ENCODE results near the gene SGMS1.
"Not testable (repeated sequence)": the region's sequence is repeated elsewhere in the genome, so short reads cannot be mapped to it uniquely, and the experiment has no call there.

SGMS1 gene

DNA sequence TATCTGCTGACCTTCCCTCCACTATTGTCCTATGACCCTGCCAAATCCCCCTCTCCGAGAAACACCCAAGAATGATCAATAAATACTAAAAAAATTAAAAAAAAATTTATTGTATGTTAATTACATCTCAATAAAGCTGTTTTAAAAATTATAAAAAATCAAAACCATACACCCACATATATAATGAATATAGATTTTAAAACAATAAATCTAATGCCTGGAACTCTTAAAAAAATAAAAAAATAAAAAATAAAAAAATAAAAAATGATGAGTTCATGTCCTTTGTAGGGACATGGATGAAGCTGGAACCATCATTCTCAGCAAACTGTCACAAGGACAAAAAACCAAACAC, 267.3 kb downstream of the SGMS1 start:
- not testable (repeated sequence) for H3K27me3 Mint-ChIP-seq; H3K4me3 Mint-ChIP-seq; H3K4me1 Mint-ChIP-seq (ENCODE audit: low read depth); H3K9me3 Mint-ChIP-seq (ENCODE audit: low read depth); H3K27ac Mint-ChIP-seq
- peaks cover 14% of the 10 kb centered on the region for H3K36me3 Mint-ChIP-seq

GRCh38 chr10:50355693-50356480, 267.9 kb downstream of the SGMS1 start:
- H3K9me3 Mint-ChIP-seq (ENCODE audit: low read depth); H3K27me3 Mint-ChIP-seq; H3K4me3 Mint-ChIP-seq; H3K27ac Mint-ChIP-seq; H3K4me1 Mint-ChIP-seq (ENCODE audit: low read depth): not testable (repeated sequence)
- H3K36me3 Mint-ChIP-seq = peaks cover 17% of the 10 kb centered on the region

GRCh38 chr10:50351483-50352146, 272.1 kb downstream of the SGMS1 start:
- no peaks in the 10 kb centered on the region for H3K9me3 Mint-ChIP-seq (ENCODE audit: low read depth)
- peaks cover 17% of the 10 kb centered on the region for H3K4me1 Mint-ChIP-seq (ENCODE audit: low read depth)
- peaks cover 30% of the 10 kb centered on the region for H3K36me3 Mint-ChIP-seq
- H3K27ac Mint-ChIP-seq = no peak overlapping the region
- H3K27me3 Mint-ChIP-seq = no peaks in the 10 kb centered on the region
- H3K4me3 Mint-ChIP-seq = no peak overlapping the region

DNA sequence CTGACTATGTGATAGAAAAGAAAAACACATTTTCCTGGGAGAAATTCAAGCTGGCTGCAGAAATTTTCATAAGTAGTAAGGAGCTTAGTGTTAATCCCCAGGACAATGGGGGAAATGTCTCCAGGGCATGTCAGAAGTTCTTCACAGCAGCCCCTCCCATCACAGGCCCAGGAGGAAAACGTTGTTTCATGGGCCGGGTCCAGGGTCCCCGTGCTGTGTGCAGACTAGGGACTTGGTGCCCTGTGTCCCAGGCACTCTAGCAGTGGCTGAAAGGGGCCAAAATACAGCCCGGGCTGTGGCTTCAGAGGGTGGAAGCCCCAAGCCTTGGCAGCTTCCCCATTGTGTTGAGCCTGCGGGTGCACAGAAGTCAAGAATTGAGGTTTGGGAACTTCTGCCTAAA, 273.4 kb downstream of the SGMS1 start:
- no peak overlapping the region for H3K27ac Mint-ChIP-seq

GRCh38 chr10:50349554-50349953, 274.2 kb downstream of the SGMS1 start:
- Mint-ChIP-seq H3K36me3 (peaks cover 26% of the 10 kb centered on the region), H3K27me3 (no peaks in the 10 kb centered on the region), H3K9me3 (ENCODE audit: low read depth) (no peaks in the 10 kb centered on the region), H3K4me1 (ENCODE audit: low read depth) (peaks cover 17% of the 10 kb centered on the region), H3K27ac (no peak overlapping the region), H3K4me3 (no peak overlapping the region)

More for the DNA sequence above, 273.4 kb downstream of the SGMS1 start:
- Mint-ChIP-seq H3K4me3 (no peak overlapping the region), H3K4me1 (ENCODE audit: low read depth) (peaks cover 17% of the 10 kb centered on the region), H3K9me3 (ENCODE audit: low read depth) (no peaks in the 10 kb centered on the region), H3K36me3 (peaks cover 30% of the 10 kb centered on the region), H3K27me3 (no peaks in the 10 kb centered on the region)

DNA sequence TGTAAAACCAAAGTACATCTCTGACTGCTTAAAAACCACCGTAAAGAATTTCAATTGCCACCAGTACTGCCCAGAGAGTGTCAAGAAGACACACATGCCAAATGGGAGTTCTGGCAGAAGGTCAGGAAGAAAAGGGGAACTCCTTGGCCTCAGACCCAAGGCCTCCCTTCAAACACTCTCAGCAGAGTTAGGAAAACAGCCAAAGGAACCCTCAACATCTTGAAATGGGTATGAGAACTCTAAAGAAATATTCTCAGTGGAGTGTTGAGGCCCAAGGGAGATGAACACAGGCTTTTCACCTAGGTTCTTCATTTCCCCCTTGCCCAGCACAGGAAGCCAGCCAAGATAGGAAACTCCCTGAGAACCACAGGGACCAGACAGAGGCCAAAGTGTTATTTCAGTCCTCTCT, 276.4 kb downstream of the SGMS1 start:
- H3K9me3 Mint-ChIP-seq (ENCODE audit: low read depth) = no peaks in the 10 kb centered on the region
- no peak overlapping the region for H3K27ac Mint-ChIP-seq
- H3K4me1 Mint-ChIP-seq (ENCODE audit: low read depth) = peaks cover 17% of the 10 kb centered on the region
- H3K36me3 Mint-ChIP-seq = peaks cover 30% of the 10 kb centered on the region
- H3K27me3 Mint-ChIP-seq = no peaks in the 10 kb centered on the region
- H3K4me3 Mint-ChIP-seq = no peak overlapping the region

DNA sequence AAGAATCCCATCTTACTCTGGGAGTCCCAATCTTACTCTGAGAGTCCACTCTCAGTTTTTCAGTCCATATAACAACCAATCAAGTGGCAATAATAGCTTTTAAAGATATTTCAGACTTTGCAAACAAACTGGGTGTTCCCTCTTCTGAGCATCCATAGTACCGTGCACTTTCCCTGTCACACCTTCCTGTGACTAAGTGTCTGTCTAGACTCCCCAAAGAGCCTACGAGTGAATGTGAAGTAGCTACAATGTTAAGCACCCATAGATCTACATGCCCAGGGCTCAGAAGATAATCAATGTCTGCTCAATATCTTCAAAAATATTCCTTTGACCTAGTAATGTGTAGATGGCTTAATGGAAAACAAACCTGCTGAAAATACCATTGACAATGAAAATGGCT, 276.8 kb downstream of the SGMS1 start:
- Mint-ChIP-seq H3K27me3 (no peaks in the 10 kb centered on the region), H3K4me1 (ENCODE audit: low read depth) (peaks cover 17% of the 10 kb centered on the region), H3K36me3 (peaks cover 31% of the 10 kb centered on the region), H3K27ac (no peak overlapping the region), H3K9me3 (ENCODE audit: low read depth) (no peaks in the 10 kb centered on the region), H3K4me3 (no peak overlapping the region)

- Mint-ChIP-seq H3K27ac (no peak overlapping the region), H3K9me3 (ENCODE audit: low read depth) (no peaks in the 10 kb centered on the region), H3K4me3 (no peak overlapping the region), H3K4me1 (ENCODE audit: low read depth) (peaks cover 17% of the 10 kb centered on the region), H3K27me3 (no peaks in the 10 kb centered on the region), H3K36me3 (peaks cover 30% of the 10 kb centered on the region)
Observed at GRCh38 chr10:50345545-50345944, 278.2 kb downstream of the SGMS1 start.

- no peaks in the 10 kb centered on the region for H3K9me3 Mint-ChIP-seq (ENCODE audit: low read depth)
- H3K27me3 Mint-ChIP-seq = no peaks in the 10 kb centered on the region
- H3K27ac Mint-ChIP-seq = no peak overlapping the region
- peaks cover 29% of the 10 kb centered on the region for H3K36me3 Mint-ChIP-seq
- H3K4me1 Mint-ChIP-seq (ENCODE audit: low read depth) = peaks cover 16% of the 10 kb centered on the region
- H3K4me3 Mint-ChIP-seq = no peak overlapping the region
Observed at GRCh38 chr10:50343702-50344331, 279.9 kb downstream of the SGMS1 start.

GRCh38 chr10:50341987-50342386, 281.8 kb downstream of the SGMS1 start:
- Mint-ChIP-seq H3K27me3 (no peaks in the 10 kb centered on the region), H3K27ac (no peak overlapping the region), H3K4me1 (ENCODE audit: low read depth) (peaks cover 2% of the 10 kb centered on the region), H3K9me3 (ENCODE audit: low read depth) (no peaks in the 10 kb centered on the region), H3K36me3 (peaks cover 39% of the 10 kb centered on the region), H3K4me3 (no peak overlapping the region)

DNA sequence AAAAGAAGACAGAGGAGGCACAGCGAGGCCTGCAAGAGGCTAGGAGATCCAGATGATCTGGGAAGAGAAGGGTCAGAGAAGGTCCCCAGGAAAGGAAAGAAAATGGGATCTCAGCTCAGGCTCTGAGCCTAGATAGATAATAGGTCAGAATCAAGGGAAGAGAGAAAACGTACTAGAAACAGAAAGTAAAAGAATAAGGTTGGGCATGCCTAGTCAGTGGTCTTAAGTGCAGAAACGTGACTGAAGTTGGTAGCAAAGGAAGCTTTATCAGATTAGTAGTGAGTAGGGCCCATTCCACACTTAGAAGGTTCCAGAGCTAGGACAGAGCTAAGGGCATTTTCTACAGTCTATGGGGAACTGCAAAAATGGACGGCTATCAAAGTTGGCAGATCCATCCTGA, 287.6 kb downstream of the SGMS1 start:
- no peak overlapping the region for H3K27ac Mint-ChIP-seq
- no peak overlapping the region for H3K4me3 Mint-ChIP-seq
- no peaks in the 10 kb centered on the region for H3K9me3 Mint-ChIP-seq (ENCODE audit: low read depth)
- peaks cover 21% of the 10 kb centered on the region for H3K4me1 Mint-ChIP-seq (ENCODE audit: low read depth)
- H3K27me3 Mint-ChIP-seq = no peaks in the 10 kb centered on the region
- peaks cover 33% of the 10 kb centered on the region for H3K36me3 Mint-ChIP-seq

DNA sequence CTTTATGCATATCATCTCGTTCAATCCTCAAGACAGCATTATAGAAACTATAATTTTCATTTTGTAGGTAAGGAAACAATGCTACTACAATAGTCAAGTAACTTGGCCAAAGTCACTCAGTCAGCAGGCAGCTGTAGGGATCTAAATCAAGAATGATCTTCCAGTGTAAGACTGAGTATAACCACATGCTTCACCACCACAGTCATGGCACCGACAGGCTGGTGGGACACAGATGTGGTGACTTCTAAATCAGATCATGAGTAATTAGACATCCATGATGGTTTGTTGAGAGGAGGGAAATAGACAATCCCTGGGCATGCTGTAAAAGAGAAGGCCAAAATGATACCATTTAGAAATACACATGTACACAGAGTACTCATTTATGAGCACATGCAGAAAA, 288.4 kb downstream of the SGMS1 start:
- Mint-ChIP-seq H3K36me3 (peaks cover 27% of the 10 kb centered on the region), H3K4me1 (ENCODE audit: low read depth) (peaks cover 21% of the 10 kb centered on the region), H3K27ac (no peak overlapping the region), H3K9me3 (ENCODE audit: low read depth) (no peaks in the 10 kb centered on the region), H3K27me3 (no peaks in the 10 kb centered on the region), H3K4me3 (no peak overlapping the region)

DNA sequence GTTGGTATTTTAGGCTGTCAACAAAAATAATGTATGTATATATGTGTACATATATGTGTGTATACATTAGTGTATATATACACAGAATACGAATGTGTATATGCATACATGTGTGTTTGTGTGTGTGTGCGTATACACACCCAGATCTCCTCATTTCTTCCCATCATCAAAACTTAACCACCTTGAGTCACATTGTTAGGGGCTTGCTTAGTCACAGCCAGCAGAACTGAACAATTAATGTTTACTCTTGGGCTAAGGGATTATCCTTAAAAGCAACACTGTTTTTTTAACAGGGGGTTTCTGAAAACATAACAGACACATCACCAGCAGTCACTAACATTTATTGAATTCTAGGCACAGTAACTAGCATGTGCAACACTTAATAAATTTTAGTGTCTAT, 289.5 kb downstream of the SGMS1 start:
- H3K36me3 Mint-ChIP-seq = peaks cover 20% of the 10 kb centered on the region
- no peaks in the 10 kb centered on the region for H3K27me3 Mint-ChIP-seq
- peaks cover 21% of the 10 kb centered on the region for H3K4me1 Mint-ChIP-seq (ENCODE audit: low read depth)
- H3K4me3 Mint-ChIP-seq = no peak overlapping the region
- no peaks in the 10 kb centered on the region for H3K9me3 Mint-ChIP-seq (ENCODE audit: low read depth)
- H3K27ac Mint-ChIP-seq = no peak overlapping the region

GRCh38 chr10:50333872-50334271, 289.9 kb downstream of the SGMS1 start:
- Mint-ChIP-seq H3K4me1 (ENCODE audit: low read depth) (peaks cover 21% of the 10 kb centered on the region), H3K36me3 (peaks cover 17% of the 10 kb centered on the region), H3K27ac (no peak overlapping the region), H3K9me3 (ENCODE audit: low read depth) (no peaks in the 10 kb centered on the region), H3K27me3 (no peaks in the 10 kb centered on the region), H3K4me3 (no peak overlapping the region)

DNA sequence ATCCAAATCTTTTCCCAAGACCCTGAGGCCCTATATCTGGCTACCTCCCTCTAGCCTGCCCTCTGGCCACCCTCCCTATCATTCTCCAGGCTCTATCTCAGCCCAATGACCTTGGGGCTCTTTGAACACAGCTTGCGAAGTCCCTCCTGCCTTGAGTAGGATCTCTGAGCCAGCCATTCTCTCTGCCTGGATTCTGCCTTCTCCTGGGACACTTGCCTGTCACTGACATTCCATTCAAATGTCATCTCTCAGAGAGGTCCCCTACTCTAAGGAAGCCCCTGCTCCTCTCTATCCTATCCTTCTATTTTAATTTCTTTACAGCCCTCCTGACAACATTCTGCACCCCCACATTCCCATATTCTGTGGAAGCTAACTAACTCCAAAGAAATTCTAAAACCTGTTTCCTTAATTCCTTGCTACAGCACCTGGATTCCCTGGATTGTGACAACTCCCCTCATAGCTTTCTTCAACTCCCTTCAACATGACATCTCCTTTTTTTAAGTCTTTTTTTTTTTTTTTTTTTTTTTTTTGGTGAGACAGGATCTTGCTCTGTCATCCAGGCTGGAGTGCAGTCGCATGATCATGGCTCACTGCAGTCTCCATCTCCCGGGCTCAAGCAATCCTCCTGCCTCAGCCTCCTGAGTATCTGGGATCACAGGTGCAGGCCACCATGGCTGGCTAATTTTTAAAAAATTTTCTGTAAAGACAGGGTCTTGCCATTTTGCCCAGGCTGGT, 291.5 kb downstream of the SGMS1 start:
- H3K4me3 Mint-ChIP-seq = no peak overlapping the region
- H3K4me1 Mint-ChIP-seq (ENCODE audit: low read depth) = peaks cover 21% of the 10 kb centered on the region
- no peaks in the 10 kb centered on the region for H3K9me3 Mint-ChIP-seq (ENCODE audit: low read depth)
- peaks cover 9% of the 10 kb centered on the region for H3K36me3 Mint-ChIP-seq
- no peak overlapping the region for H3K27ac Mint-ChIP-seq
- no peaks in the 10 kb centered on the region for H3K27me3 Mint-ChIP-seq
